HG02642 (cell line): ENCODE data around the gene ORC3.
"Not testable (repeated sequence)": the region's sequence is repeated elsewhere in the genome, so short reads cannot be mapped to it uniquely, and the experiment has no call there.

Experiments used
- ATAC-seq: cut with Tn5 transposase; IDR thresholded peaks from one replicate; pipeline ENCODE4 v1.9.1; 2021; ENCODE audit warnings: mild to moderate bottlenecking; ENCODE audit not compliant: unreplicated experiment, poor library complexity

Gene ORC3

GRCh38 chr6:87690441-87690840 is 100.5 kb downstream of the ORC3 start:
- ATAC-seq = no peak

DNA sequence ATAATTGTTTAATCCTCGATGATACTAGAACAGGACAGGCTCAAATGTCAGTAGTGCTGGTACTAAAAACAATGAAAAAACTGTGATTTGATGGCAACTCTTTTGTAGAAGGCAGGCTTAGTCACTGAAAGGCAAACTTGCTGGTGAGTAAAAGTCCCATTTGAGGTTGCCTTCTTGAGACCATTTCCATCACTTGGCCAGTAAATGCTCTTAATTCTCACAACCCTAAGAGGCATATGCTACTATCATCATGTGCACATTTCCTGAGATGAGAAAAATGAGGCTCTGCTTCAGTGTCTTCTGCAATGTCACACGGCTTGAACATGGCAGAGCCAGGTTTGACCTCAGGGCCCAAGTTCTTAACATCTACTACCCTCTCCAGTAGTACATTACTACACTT is 102.2 kb downstream of the ORC3 start:
- ATAC-seq = no peak

GRCh38 chr6:87696817-87697216 is 106.9 kb downstream of the ORC3 start:
- not testable (repeated sequence) for ATAC-seq

DNA sequence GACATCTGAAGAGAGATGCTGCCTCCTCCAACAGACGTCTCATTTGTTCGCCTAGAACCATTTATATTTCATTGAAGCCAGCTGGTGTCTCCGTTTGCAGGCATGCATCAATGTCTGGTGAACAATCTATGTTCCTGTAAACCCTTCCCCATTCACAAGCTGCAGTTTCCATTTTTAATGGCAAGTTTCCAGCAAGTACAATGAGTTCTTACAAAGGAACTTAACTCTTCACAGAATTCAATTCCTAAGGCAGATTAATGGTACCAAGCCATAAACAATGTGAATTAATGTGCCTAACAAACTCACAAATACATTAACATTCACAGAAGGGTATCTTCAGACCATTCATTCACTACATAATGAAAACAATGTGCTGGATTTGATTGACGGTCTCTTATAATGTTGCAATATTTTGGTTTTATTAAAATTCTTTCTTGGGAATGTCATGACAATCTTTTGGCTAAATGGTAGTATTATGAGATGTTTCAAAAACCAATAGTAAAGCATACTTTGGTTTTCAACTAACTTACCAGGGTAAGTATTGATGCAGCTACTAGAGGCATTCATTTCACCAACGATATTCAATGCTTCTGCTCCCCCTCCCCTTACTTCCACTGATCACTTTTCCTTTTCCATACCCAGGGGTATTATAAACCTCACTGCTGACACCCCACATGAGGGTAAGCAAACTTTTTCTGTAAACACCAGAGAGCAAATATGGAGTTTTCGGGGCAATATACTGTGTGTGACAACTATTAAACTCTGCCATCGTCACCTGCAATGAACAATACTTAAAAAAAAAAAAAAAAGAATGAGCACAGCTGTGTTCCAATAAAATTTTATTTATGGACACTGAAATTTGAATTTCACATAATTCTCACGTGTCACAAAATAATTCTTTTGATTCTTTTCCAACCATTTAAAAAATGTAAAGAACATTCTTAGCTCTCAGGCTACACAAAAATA is 107.9 kb downstream of the ORC3 start:
- no peak for ATAC-seq

DNA sequence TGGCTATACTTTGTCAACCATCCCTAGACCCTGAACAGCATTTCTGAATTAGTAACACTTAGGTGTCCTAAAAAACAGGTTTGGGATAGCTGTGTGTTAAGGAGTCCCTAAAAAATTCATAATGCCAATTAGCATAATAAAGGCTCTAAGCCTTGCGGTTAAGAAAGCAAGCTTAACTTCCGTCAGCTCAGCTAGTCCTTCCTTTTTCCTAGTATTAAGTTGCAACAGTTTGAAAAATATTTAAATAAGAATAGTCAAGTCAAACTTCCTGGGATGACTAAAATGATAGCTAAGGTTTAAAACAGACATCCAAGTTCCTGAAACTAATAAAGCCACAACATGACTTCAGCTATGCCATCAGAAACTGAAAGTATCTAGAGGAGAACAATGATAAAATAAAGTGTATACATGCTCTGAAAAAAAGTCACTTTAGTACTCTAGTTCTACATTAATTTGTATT is 108.6 kb downstream of the ORC3 start:
- ATAC-seq = no peak

GRCh38 chr6:87699576-87699975 is 109.6 kb downstream of the ORC3 start:
- no peak for ATAC-seq

DNA sequence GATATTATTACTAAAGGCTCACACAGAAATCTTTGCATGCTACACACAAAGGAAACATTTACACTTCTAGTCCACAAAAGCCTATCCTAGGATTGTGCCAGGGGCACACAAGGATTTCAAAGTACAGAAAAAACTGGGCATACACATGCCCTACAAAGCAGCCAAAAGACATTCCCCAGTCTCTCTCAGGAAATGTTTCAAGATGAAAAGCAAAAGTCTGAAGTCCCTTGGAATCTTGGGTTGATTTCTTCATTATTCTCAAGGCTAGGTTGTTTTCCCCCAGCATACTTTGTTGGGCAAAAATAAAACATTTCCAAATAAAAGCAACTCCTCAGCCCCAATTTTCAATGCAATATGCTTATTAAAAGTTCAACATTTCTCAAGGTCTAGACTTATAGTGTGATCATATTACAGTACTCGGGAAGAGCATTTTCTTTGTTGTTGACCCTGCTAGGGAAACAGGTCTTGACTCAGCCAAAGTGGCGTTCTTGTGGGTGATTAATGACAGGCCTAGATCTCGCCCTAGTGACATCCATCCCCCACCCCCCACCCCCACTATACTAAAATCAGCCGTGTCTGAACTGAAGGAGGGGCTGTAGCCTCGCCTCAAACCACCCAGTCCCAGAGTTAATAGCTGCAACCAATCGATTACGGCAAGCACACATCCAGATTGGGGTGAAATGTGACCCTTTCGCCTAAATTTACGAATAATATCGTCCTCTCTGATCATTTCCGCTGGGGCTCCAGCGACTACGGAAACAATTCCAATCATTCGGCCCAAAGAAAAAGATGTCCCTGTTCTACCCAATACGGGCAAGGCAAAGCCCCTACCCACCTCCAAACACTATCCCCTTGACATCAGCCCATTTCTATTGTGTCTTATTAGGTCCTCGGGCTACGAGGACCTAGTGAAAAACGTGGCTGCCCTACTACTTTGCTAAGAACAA is 110.7 kb downstream of the ORC3 start:
- ATAC-seq = no peak

GRCh38 chr6:87701344-87701675 is 111.4 kb downstream of the ORC3 start:
- peak; percentile 4 for ATAC-seq

DNA sequence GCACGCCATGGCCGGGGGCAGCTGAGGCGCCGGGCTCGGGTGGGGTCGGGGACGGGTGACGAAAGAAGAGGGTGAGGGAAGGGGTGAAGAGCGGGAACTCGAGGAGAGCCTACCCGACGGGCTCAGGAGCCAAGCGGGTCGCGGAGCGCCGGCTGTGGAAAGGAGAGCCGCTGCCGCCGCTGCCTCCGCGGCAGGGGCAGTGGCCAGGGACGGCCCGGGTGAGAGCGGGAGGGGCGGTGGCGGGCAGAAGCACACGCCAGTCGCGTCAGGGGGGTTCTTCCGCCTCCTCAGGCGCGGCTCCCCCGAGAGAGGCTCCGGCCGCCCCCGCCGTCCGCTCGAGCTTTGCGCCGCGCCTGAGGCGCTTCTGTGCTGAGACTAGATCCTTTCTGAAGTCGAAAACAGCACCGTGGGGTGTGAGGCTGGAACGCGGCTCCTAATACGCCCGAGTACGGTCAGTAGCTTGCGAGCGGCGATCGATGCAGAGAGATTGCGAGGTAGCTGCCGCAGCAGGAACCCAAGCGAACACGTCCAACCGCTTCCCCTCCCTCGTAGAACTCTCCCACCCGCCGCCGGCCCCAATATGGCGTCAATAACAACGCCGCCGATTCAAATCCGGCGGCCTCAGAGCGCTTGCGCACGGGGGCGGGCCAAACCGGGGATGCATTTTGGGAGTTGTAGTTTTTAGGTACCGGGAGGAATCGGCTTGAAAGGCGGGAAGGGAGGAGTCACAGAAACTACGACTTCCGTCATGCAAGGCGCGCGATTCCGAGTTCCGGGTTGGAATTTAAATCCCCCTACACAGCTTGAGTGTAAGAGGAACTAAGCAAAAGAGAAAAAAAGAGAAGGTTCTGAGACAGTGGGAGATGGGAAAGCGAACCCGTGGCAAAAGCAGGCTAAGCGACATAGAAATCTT is 112.0 kb downstream of the ORC3 start, which contains the start of gene AKIRIN2:
Gene AKIRIN2, minus strand, starts transcription at position 558 of the 913 bp plus-strand sequence. Its CDS starts 549 bp downstream, at position 9.
- ATAC-seq = peak; percentile 69

DNA sequence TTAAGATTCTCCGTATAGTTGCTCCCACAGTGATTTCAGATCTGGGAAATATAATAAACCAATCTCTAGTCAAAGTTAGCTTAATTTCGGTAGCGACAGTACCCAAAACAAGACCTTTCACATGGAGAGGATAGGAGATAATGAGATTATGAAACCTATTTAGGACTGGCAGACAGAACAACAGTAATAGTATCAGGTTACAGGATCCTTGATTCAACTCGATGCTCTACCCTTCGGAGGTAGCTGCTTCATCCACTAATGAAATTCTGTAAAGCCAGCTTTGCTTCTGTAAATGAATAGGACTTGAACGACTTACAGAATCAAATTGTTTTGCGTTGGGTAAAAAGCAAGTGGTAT is 112.6 kb downstream of the ORC3 start:
- peak; percentile 2 for ATAC-seq

DNA sequence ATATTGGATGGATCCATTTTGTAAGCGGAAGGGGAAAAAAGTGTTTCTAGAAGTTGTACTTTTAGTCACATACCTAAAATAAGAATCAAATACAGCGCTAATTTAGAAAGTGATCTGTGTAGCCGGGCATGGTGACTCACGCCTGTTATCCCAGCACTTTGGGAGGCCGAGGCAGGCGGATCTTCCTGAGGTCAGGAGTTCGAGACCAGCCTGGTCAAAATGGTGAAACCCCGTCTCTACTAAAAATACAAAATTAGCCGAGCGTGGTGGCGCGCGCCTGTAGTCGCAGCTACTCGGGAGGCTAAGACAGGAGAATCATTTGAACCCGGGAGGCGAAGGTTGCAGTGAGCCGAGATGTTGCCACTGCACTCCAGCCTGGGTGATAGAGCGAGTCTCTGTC is 113.1 kb downstream of the ORC3 start:
- ATAC-seq = not testable (repeated sequence)

DNA sequence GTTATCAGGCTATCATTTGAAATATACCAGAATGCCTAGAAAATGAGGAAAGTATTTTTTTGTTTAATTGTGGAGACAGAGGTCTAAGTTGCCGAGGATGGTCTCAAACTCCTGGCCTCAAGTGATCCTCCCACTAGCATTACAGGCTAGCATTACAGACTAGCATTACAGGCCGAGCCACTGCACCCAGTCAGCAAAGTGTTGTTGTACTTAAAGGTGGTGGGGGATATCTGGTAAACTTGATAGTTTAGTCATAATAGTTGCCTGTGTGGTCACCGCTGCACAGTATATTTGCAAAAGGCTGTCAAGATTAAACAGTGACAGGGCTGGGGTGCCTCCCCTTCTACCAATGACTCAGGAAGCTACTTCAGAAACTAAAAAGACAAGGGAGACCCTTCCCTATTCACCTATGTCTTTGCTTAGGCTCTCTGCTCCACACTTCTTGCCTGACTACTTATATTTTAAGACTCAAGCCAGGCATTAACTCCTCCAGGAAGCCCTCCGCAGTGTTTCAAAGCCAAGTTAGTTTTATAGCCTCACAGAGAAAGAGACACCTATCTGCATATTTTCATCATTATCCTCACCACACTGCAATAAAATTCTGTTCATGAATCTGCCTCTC is 115.2 kb downstream of the ORC3 start:
- peak; percentile 55 for ATAC-seq

- ATAC-seq = no peak
These were observed 116.4 kb downstream of the ORC3 start for GRCh38 chr6:87706187-87706966.

DNA sequence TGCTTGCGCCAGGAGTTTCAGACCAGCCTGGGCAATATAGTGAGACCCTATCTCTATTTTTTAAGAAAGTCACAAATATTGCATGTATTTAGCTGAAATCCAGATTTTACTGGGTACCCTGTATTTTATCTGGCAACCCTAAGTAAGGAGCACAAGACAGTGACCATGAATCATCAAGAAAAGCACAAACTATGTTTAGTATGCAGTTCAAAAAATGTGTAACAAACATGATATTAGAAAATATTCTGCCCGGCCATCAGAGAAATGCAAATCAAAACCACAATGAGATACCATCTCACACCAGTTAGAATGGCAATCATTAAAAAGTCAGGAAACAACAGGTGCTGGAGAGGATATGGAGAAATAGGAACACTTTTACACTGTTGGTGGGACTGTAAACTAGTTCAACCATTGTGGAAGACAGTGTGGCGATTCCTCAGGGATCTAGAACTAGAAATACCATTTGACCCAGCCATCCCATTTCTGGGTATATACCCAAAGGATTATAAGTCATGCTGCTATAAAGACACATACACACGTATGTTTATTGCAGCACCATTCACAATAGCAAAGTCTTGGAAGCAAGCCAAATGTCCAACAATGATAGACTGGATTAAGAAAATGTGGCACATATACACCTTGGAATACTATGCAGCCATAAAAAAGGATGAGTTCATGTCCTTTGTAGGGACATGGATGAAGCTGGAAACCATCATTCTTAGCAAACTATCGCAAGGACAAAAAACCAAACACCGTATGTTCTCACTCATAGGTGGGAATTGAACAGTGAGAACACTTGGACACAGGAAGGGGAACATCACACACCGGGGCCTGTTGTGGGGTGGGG is 118.9 kb downstream of the ORC3 start:
- not testable (repeated sequence) for ATAC-seq

GRCh38 chr6:87710090-87710489 is 120.2 kb downstream of the ORC3 start:
- ATAC-seq = no peak

GRCh38 chr6:87712713-87713112 is 122.8 kb downstream of the ORC3 start:
- ATAC-seq = not testable (repeated sequence)

DNA sequence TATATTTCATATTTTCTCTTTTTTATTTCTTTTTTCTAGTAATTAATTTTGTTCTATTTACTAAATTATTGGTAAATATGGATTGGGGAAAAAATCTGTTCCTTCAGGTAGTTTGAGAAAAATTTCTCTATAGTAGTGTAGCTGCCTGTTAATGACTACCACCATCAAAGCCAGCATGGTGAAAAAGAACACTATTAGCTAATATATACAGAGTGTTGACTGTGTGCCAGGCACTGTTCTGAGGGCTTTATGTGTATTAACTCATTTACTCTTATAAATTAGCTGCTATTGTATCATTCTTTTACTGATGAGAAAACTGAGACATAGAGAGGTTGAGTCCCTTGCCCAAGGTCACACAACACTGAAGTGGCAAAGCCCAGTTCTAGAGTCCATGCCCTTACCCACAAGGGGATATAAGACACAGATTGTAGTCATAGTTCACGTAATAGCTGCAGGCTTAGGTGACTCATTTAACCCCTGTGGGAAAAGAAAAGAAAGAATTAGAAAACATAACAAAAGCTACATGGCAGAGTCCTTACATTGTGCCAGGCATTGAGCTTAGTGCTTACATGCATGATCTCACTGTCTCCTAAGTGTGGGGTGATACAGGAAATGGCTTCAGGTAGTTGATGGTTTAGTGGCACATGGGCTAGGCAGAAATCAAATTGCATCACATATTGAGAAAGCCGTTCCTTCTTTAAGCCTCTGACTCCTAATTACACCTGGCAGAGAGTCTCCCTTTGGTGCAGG is 124.3 kb downstream of the ORC3 start:
- no peak for ATAC-seq
